Measurements from ENCODE around the gene LIMS1.
"Not testable (repeated sequence)": the region's sequence is repeated elsewhere in the genome, so short reads cannot be mapped to it uniquely, and the experiment has no call there.

LIMS1 gene

DNA sequence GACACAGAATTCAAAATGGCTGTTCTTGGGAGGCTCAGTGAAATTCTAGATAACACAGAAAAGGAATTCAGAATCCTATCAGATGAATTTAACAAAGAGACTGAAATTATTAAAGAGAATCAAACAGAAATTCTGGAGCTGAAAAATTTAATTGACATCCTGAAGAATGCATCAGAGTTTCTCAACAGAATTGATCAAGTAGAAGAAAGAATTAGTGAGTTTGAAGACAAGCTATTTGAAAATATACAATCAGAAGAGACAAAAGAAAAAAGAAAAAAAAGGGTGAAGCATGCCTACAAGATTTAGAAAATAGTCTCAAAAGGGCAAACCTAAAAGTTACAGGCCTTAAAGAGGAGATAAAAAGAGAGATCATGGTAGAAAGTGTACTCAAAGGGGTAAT, 173.0 kb downstream of the LIMS1 start:
- no peak overlapping the region for H2BK120ac ChIP-seq (ENCODE audit: low read depth, low read length)
- no peaks in the 10 kb centered on the region for H3K36me3 ChIP-seq (ENCODE audit: control insufficient read depth, insufficient read depth, low read length)
- H3K4ac ChIP-seq (ENCODE audit: low read depth, low read length), result no peak overlapping the region
- no peak for DNase-seq
- no peak overlapping the region for H3K27ac ChIP-seq (ENCODE audit: low read depth, low read length)
- H3K23ac ChIP-seq (ENCODE audit: low read length), result no peak overlapping the region
- no peak overlapping the region for H2AK5ac ChIP-seq (ENCODE audit: low read length)
- H3K4me3 ChIP-seq (ENCODE audit: low read length), result no peak overlapping the region
- H4K8ac ChIP-seq (ENCODE audit: low read depth, low read length), result no peak overlapping the region
- no peaks in the 10 kb centered on the region for H3K4me1 ChIP-seq (ENCODE audit: control insufficient read depth, low read depth, low read length)
- no peak overlapping the region for H3K9ac ChIP-seq (ENCODE audit: low read length)
- no peak overlapping the region for H3K4me2 ChIP-seq (ENCODE audit: low read length)
- H3K79me2 ChIP-seq (ENCODE audit: control insufficient read depth, insufficient read depth, low read length), result no peaks in the 10 kb centered on the region
- no peak overlapping the region for H2BK15ac ChIP-seq (replicated peaks; ENCODE audit: low read depth)
- no peaks in the 10 kb centered on the region for H3K27me3 ChIP-seq (ENCODE audit: insufficient read depth, low read length, poor library complexity)
- H3K18ac ChIP-seq (ENCODE audit: low read length), result no peak overlapping the region
- H3K56ac ChIP-seq (ENCODE audit: low read length), result no peak overlapping the region
- no peak overlapping the region for H4K5ac ChIP-seq (ENCODE audit: low read length)
- no peaks in the 10 kb centered on the region for H3K79me1 ChIP-seq (ENCODE audit: low read length)
- H2BK5ac ChIP-seq (ENCODE audit: low read length), result no peak overlapping the region

- H3K56ac ChIP-seq (ENCODE audit: low read length); H3K4me2 ChIP-seq (ENCODE audit: low read length); H4K8ac ChIP-seq (ENCODE audit: low read depth, low read length); H3K27ac ChIP-seq (ENCODE audit: low read depth, low read length); H3K79me2 ChIP-seq (ENCODE audit: control insufficient read depth, insufficient read depth, low read length); H3K9ac ChIP-seq (ENCODE audit: low read length); H3K79me1 ChIP-seq (ENCODE audit: low read length); H3K4ac ChIP-seq (ENCODE audit: low read depth, low read length); H3K4me1 ChIP-seq (ENCODE audit: control insufficient read depth, low read depth, low read length); H3K27me3 ChIP-seq (ENCODE audit: insufficient read depth, low read length, poor library complexity); H2BK5ac ChIP-seq (ENCODE audit: low read length); H3K23ac ChIP-seq (ENCODE audit: low read length); H3K36me3 ChIP-seq (ENCODE audit: control insufficient read depth, insufficient read depth, low read length); H2BK120ac ChIP-seq (ENCODE audit: low read depth, low read length); H3K18ac ChIP-seq (ENCODE audit: low read length); H2BK15ac ChIP-seq (replicated peaks; ENCODE audit: low read depth); H2AK5ac ChIP-seq (ENCODE audit: low read length); H3K4me3 ChIP-seq (ENCODE audit: low read length): not testable (repeated sequence)
- DNase-seq, result peak; percentile 33
- WGBS (ENCODE audit: extremely low coverage, insufficient coverage, low lambda C conversion rate), result no CpG with 5 or more reads among the region's 6 CpGs
- H4K5ac ChIP-seq (ENCODE audit: low read length), result peak overlapping the region; percentile 9
Measured at GRCh38 chr2:108716971-108717370, 182.7 kb downstream of the LIMS1 start.

DNA sequence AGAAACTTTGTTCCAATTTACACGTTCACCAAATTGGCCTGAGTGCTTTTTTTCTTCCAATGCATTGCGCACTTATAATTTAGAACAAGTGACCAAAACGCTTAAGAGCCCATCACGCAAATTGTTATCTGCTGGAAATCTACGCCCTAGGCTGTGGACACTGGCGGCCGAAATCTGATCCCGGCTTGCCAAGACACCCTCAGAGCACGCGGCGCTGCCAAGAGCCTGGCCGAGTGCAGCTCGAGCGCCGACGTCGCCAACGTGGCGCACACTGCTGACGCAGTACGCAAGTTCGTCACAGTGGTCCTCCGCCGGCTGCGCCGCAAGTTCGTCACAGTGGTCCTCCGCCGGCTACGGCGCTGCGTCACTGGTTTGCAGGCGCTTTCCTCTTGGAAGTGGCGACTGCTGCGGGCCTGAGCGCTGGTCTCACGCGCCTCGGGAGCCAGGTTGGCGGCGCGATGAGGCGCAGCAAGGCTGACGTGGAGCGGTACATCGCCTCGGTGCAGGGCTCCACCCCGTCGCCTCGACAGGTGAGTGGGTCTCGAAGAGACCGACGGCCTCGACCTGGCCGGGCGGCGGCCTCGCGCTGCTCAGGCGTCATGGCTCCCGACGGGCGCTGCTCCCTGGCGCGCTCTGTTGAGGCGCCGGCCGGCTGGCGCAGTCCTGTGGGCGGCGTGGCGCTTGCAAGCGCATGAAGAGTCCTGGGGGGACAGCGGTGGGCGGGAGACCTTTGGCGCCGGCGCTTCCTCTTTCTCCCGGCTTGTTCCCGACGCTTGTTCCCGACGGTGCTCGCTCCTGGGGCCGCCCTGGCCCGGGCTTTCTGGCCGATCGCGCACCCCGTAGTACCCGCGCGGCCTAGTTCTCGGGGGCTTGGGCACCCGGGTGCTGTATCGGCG, 185.1 kb downstream of the LIMS1 start, which contains the start of gene RANBP2:
TSS of gene RANBP2 (plus strand) at position 334 of the 896 bp plus-strand sequence. CDS start at position 459, 125 bp downstream.
- H3K23ac ChIP-seq (ENCODE audit: low read length), result no peak within 1 kb of the TSS
- H3K4me1 ChIP-seq (ENCODE audit: control insufficient read depth, low read depth, low read length), result no peaks in the 10 kb centered on the region
- H3K18ac ChIP-seq (ENCODE audit: low read length), result peak within 1 kb of the TSS; percentile 69
- H3K79me2 ChIP-seq (ENCODE audit: control insufficient read depth, insufficient read depth, low read length), result peaks cover 19% of the 10 kb centered on the region
- DNase-seq, result peak; percentile 99
- H3K4me3 ChIP-seq (ENCODE audit: low read length), result peak within 1 kb of the TSS; percentile 87
- H3K27ac ChIP-seq (ENCODE audit: low read depth, low read length), result peak within 1 kb of the TSS; percentile 90
- no CpG with 5 or more reads among the region's 97 CpGs for WGBS (ENCODE audit: extremely low coverage, insufficient coverage, low lambda C conversion rate)
- peak within 1 kb of the TSS; percentile 96 for H3K9ac ChIP-seq (ENCODE audit: low read length)
- H3K56ac ChIP-seq (ENCODE audit: low read length), result peak within 1 kb of the TSS; percentile 100
- H3K27me3 ChIP-seq (ENCODE audit: insufficient read depth, low read length, poor library complexity), result no peaks in the 10 kb centered on the region
- H2BK15ac ChIP-seq (replicated peaks; ENCODE audit: low read depth), result no peak within 1 kb of the TSS
- no peak within 1 kb of the TSS for H2AK5ac ChIP-seq (ENCODE audit: low read length)
- peak within 1 kb of the TSS; percentile 66 for H3K4ac ChIP-seq (ENCODE audit: low read depth, low read length)
- H2BK5ac ChIP-seq (ENCODE audit: low read length), result peak within 1 kb of the TSS; percentile 80
- H4K5ac ChIP-seq (ENCODE audit: low read length), result peak within 1 kb of the TSS; percentile 97
- H3K4me2 ChIP-seq (ENCODE audit: low read length), result peak within 1 kb of the TSS; percentile 80
- peak within 1 kb of the TSS; percentile 93 for H4K8ac ChIP-seq (ENCODE audit: low read depth, low read length)
- H3K79me1 ChIP-seq (ENCODE audit: low read length), result no peaks in the 10 kb centered on the region
- no peaks in the 10 kb centered on the region for H3K36me3 ChIP-seq (ENCODE audit: control insufficient read depth, insufficient read depth, low read length)
- H2BK120ac ChIP-seq (ENCODE audit: low read depth, low read length), result no peak within 1 kb of the TSS

- H4K8ac ChIP-seq (ENCODE audit: low read depth, low read length); H2BK120ac ChIP-seq (ENCODE audit: low read depth, low read length); H3K4me3 ChIP-seq (ENCODE audit: low read length); H3K9ac ChIP-seq (ENCODE audit: low read length); H3K4me2 ChIP-seq (ENCODE audit: low read length); H3K79me1 ChIP-seq (ENCODE audit: low read length); H3K4me1 ChIP-seq (ENCODE audit: control insufficient read depth, low read depth, low read length); H3K27me3 ChIP-seq (ENCODE audit: insufficient read depth, low read length, poor library complexity); H3K23ac ChIP-seq (ENCODE audit: low read length); H2AK5ac ChIP-seq (ENCODE audit: low read length); H2BK15ac ChIP-seq (replicated peaks; ENCODE audit: low read depth); DNase-seq; H3K18ac ChIP-seq (ENCODE audit: low read length); H3K56ac ChIP-seq (ENCODE audit: low read length); H4K5ac ChIP-seq (ENCODE audit: low read length); H3K36me3 ChIP-seq (ENCODE audit: control insufficient read depth, insufficient read depth, low read length); H2BK5ac ChIP-seq (ENCODE audit: low read length); H3K27ac ChIP-seq (ENCODE audit: low read depth, low read length); H3K4ac ChIP-seq (ENCODE audit: low read depth, low read length): not testable (repeated sequence)
- H3K79me2 ChIP-seq (ENCODE audit: control insufficient read depth, insufficient read depth, low read length), result peaks cover 37% of the 10 kb centered on the region
- no CpG with 5 or more reads among the region's 9 CpGs for WGBS (ENCODE audit: extremely low coverage, insufficient coverage, low lambda C conversion rate)
Measured at GRCh38 chr2:108726048-108726447, 191.8 kb downstream of the LIMS1 start.

DNA sequence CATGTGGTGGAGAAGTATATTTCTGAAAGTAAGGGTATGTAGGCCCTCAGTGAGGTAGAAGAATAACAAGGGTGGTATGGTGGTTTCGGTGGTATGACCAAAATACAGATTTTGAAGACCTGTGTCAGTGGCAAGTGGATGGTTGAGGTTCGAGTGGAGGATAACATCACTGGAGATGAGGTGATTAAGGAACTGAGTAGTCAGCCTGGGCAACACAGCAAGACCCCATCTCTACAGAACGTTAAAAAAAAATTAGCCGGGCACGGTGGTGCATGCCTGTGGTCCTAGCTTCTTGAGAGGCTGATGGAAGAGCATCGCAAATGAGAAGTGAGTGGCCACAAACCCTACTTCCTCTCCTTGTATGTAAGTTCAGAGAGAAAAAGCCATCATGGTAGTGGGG, 200.4 kb downstream of the LIMS1 start:
- H2BK120ac ChIP-seq (ENCODE audit: low read depth, low read length); H3K79me1 ChIP-seq (ENCODE audit: low read length); H3K18ac ChIP-seq (ENCODE audit: low read length); H3K9ac ChIP-seq (ENCODE audit: low read length); H3K27ac ChIP-seq (ENCODE audit: low read depth, low read length); H4K8ac ChIP-seq (ENCODE audit: low read depth, low read length); H2AK5ac ChIP-seq (ENCODE audit: low read length); H3K4me3 ChIP-seq (ENCODE audit: low read length); H3K56ac ChIP-seq (ENCODE audit: low read length); H3K23ac ChIP-seq (ENCODE audit: low read length); H3K36me3 ChIP-seq (ENCODE audit: control insufficient read depth, insufficient read depth, low read length); H3K4ac ChIP-seq (ENCODE audit: low read depth, low read length); H3K79me2 ChIP-seq (ENCODE audit: control insufficient read depth, insufficient read depth, low read length); H3K4me2 ChIP-seq (ENCODE audit: low read length); DNase-seq; H4K5ac ChIP-seq (ENCODE audit: low read length); H3K27me3 ChIP-seq (ENCODE audit: insufficient read depth, low read length, poor library complexity); H2BK15ac ChIP-seq (replicated peaks; ENCODE audit: low read depth); H2BK5ac ChIP-seq (ENCODE audit: low read length); H3K4me1 ChIP-seq (ENCODE audit: control insufficient read depth, low read depth, low read length): not testable (repeated sequence)
- WGBS (ENCODE audit: extremely low coverage, insufficient coverage, low lambda C conversion rate), result no CpG with 5 or more reads among the region's 6 CpGs
